Neural progenitor cell (in vitro differentiated cells): Measurements from ENCODE around the gene TCF7L2. TPM values are rescaled to one million over a fixed set of nuclear protein-coding genes. Genes with fewer than 3 reads are reported as not detected.

Experiments
- DNase-seq: peaks from one replicate; pipeline ENCODE4 v3.0.0-alpha.2; 2016; ENCODE audit warnings: low spot score
- H2AFZ ChIP-seq: fragments of 200-600 bp; sonication (generic); replicated peaks from 2 replicates; pipeline ENCODE4 v1.6.1; 2016; ENCODE audit warnings: antibody characterized with exemption
- H3F3A ChIP-seq: fragments of 200-600 bp; sonication (generic); 2 replicates; pipeline ENCODE4 v1.6.1; 2016; ENCODE audit warnings: antibody characterized with exemption, low read depth
- H3K27ac ChIP-seq: fragments of 200-600 bp; sonication (generic); 2 replicates; pipeline ENCODE4 v1.5.1; 2016; ENCODE audit warnings: mild to moderate bottlenecking
- H3K27me3 ChIP-seq: fragments of 200-600 bp; sonication (generic); 2 replicates; pipeline ENCODE4 v1.6.1; 2016; ENCODE audit warnings: mild to moderate bottlenecking, moderate library complexity
- H3K36me3 ChIP-seq: fragments of 200-600 bp; sonication (generic); 2 replicates; pipeline ENCODE4 v1.5.1; 2016
- H3K4me1 ChIP-seq: fragments of 200-600 bp; sonication (generic); 2 replicates; pipeline ENCODE4 v1.6.1; 2016; ENCODE audit warnings: mixed run types
- H3K4me2 ChIP-seq: fragments of 200-600 bp; sonication (generic); 2 replicates; pipeline ENCODE4 v1.6.1; 2016
- H3K4me3 ChIP-seq: fragments of 200-600 bp; sonication (generic); 2 replicates; pipeline ENCODE4 v1.5.1; 2016
- H3K79me2 ChIP-seq: fragments of 200-600 bp; sonication (generic); 2 replicates; pipeline ENCODE4 v1.6.1; 2016; ENCODE audit warnings: low read depth
- H3K9ac ChIP-seq: fragments of 200-600 bp; sonication (generic); 2 replicates; pipeline ENCODE4 v1.6.1; 2016
- H3K9me3 ChIP-seq: fragments of 200-600 bp; sonication (generic); 2 replicates; pipeline ENCODE4 v1.5.1; 2016; ENCODE audit warnings: low read depth
- H4K20me1 ChIP-seq: fragments of 200-600 bp; sonication (generic); 2 replicates; pipeline ENCODE4 v1.6.1; 2016; ENCODE audit warnings: low read depth
- H3K27ac Mint-ChIP-seq: 3 replicates; pipeline ENCODE4 v1.8.0; 2021; ENCODE audit warnings: mixed read lengths
- H3K27me3 Mint-ChIP-seq: 2 replicates; pipeline ENCODE4 v1.8.0; 2022; ENCODE audit warnings: low read depth, mild to moderate bottlenecking, inconsistent platforms, moderate library complexity, mixed read lengths; ENCODE audit not compliant: insufficient read depth
- H3K36me3 Mint-ChIP-seq: 3 replicates; pipeline ENCODE4 v1.8.0; 2021; ENCODE audit warnings: mixed read lengths
- H3K4me1 Mint-ChIP-seq: 3 replicates; pipeline ENCODE4 v1.8.0; 2021; ENCODE audit warnings: mixed read lengths
- H3K4me3 Mint-ChIP-seq: 3 replicates; pipeline ENCODE4 v1.8.0; 2021; ENCODE audit warnings: mild to moderate bottlenecking, moderate library complexity, mixed read lengths
- H3K9me3 Mint-ChIP-seq: 3 replicates; pipeline ENCODE4 v1.8.0; 2020; ENCODE audit warnings: mixed read lengths
- CTCF ChIP-seq: fragments of 200-600 bp; sonication (generic); IDR thresholded peaks from 2 replicates; pipeline ENCODE4 v1.5.1; 2017; ENCODE audit warnings: antibody characterized with exemption, mild to moderate bottlenecking
- EZH2 ChIP-seq: fragments of 200-600 bp; sonication (generic); IDR thresholded peaks from 2 replicates; pipeline ENCODE4 v1.6.1; 2017; ENCODE audit warnings: antibody characterized with exemption, mild to moderate bottlenecking, moderate library complexity
- EZH2phosphoT487 ChIP-seq: fragments of 200-600 bp; sonication (generic); IDR thresholded peaks from 2 replicates; pipeline ENCODE4 v1.6.1; 2017; ENCODE audit warnings: antibody characterized with exemption
- total RNA-seq: library from RNA; depleted of rRNA; stranded (reverse); fragments of >200 nt; gene quantifications from 2 replicates; pipeline ENCODE4 v1.2.3, GENCODE V29; 2015; ENCODE audit warnings: low replicate concordance

The TCF7L2 gene
- total RNA-seq, 1 donor from 2014 or later = 12.3 TPM

- Histone ChIP-seq H2AFZ (no peak overlapping the region), H3K4me2 (peak overlapping the region; percentile 32), H3K9me3 (no peaks in the 10 kb centered on the region), H4K20me1 (peaks cover 79% of the 10 kb centered on the region), H3K4me1 (peaks cover 75% of the 10 kb centered on the region), H3K27me3 (no peaks in the 10 kb centered on the region), H3F3A (peaks cover 58% of the 10 kb centered on the region), H3K9ac (no peak overlapping the region), H3K36me3 (no peaks in the 10 kb centered on the region), H3K79me2 (peaks cover 100% of the 10 kb centered on the region), H3K4me3 (no peak overlapping the region), H3K27ac (peak overlapping the region; percentile 32)
- Mint-ChIP-seq H3K36me3 (peaks cover 12% of the 10 kb centered on the region), H3K27ac (no peak overlapping the region), H3K4me3 (no peak overlapping the region), H3K4me1 (peaks cover 61% of the 10 kb centered on the region), H3K27me3 (peaks cover 6% of the 10 kb centered on the region), H3K9me3 (peaks cover 1% of the 10 kb centered on the region)
- DNase-seq = peak; percentile 68
- TF ChIP-seq CTCF (no peak), EZH2 (no peak)
These were observed 99.8 kb downstream of the TCF7L2 start for GRCh38 chr10:113049881-113050280.

DNA sequence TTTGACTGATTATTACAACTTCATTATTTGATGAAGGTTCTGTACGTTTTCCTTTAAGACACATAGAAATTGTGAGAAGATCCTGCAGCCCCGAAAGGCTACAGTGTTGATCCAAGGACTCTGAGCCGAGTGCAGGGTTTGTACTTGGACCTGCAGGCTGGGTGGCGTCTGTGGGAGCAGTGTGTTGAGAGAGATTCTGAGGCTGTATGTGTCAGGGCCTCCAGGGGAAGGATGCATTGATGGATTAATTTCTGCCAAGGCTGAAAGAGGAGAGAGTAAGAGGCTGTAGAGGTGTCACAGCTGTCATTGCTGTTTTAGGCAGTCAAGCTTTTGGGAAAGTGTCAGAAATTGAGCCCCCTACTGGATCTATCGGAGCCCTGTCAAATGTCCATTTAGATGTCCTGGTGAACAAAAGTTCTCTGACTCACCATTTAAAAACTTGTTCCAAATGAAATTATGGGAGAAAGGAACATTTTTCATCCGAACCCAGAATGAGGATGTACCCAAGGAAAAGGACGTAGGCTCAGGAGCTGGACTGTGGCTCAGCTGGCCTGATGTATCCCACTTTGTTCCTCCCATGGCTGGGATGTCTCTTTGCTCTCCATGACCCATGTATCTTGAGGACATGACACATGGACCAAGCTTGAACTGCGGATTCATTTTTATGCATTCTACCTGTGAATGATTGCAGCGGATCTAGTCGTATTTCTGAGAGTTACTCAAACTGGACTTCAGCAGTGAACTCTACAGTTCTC is 102.2 kb downstream of the TCF7L2 start:
- no peak overlapping the region for H3K4me2 ChIP-seq
- no peaks in the 10 kb centered on the region for H3K9me3 ChIP-seq
- no peak for DNase-seq
- peaks cover 71% of the 10 kb centered on the region for H4K20me1 ChIP-seq
- Mint-ChIP-seq H3K9me3 (no peaks in the 10 kb centered on the region), H3K27ac (no peak overlapping the region), H3K4me1 (peaks cover 56% of the 10 kb centered on the region), H3K4me3 (no peak overlapping the region), H3K27me3 (peaks cover 4% of the 10 kb centered on the region), H3K36me3 (peaks cover 2% of the 10 kb centered on the region)
- no peak overlapping the region for H3K4me3 ChIP-seq
- H3F3A ChIP-seq = peaks cover 50% of the 10 kb centered on the region
- H3K4me1 ChIP-seq = peaks cover 77% of the 10 kb centered on the region
- no peaks in the 10 kb centered on the region for H3K27me3 ChIP-seq
- H3K27ac ChIP-seq = no peak overlapping the region
- no peak overlapping the region for H2AFZ ChIP-seq
- peaks cover 100% of the 10 kb centered on the region for H3K79me2 ChIP-seq
- TF ChIP-seq EZH2 = no peak
- TF ChIP-seq CTCF = peak; percentile 46
- no peak overlapping the region for H3K9ac ChIP-seq
- no peaks in the 10 kb centered on the region for H3K36me3 ChIP-seq

- Histone ChIP-seq H2AFZ (no peak overlapping the region), H3K4me1 (peaks cover 77% of the 10 kb centered on the region), H3K36me3 (no peaks in the 10 kb centered on the region), H3K9ac (no peak overlapping the region), H3K4me2 (peak overlapping the region; percentile 54), H4K20me1 (peaks cover 65% of the 10 kb centered on the region), H3K27me3 (no peaks in the 10 kb centered on the region), H3K27ac (peak overlapping the region; percentile 56), H3F3A (peaks cover 49% of the 10 kb centered on the region), H3K79me2 (peaks cover 100% of the 10 kb centered on the region), H3K9me3 (no peaks in the 10 kb centered on the region), H3K4me3 (no peak overlapping the region)
- no peak for TF ChIP-seq EZH2
- no peak for TF ChIP-seq EZH2phosphoT487
- no peak for TF ChIP-seq CTCF
- no peak overlapping the region for H3K4me3 Mint-ChIP-seq
- no peaks in the 10 kb centered on the region for H3K9me3 Mint-ChIP-seq
- H3K27ac Mint-ChIP-seq = no peak overlapping the region
- peaks cover 48% of the 10 kb centered on the region for H3K4me1 Mint-ChIP-seq
- no peak for DNase-seq
- H3K27me3 Mint-ChIP-seq = peaks cover 4% of the 10 kb centered on the region
- H3K36me3 Mint-ChIP-seq = peaks cover 2% of the 10 kb centered on the region
These were observed 103.0 kb downstream of the TCF7L2 start for GRCh38 chr10:113053091-113053490.
